ENCODE data around the gene COASY. TPM values are rescaled to one million over a fixed set of nuclear protein-coding genes. Genes with fewer than 3 reads are reported as not detected.

Gene COASY
- total RNA-seq, 1 donor from 2014 or later: 61.4 TPM

DNA sequence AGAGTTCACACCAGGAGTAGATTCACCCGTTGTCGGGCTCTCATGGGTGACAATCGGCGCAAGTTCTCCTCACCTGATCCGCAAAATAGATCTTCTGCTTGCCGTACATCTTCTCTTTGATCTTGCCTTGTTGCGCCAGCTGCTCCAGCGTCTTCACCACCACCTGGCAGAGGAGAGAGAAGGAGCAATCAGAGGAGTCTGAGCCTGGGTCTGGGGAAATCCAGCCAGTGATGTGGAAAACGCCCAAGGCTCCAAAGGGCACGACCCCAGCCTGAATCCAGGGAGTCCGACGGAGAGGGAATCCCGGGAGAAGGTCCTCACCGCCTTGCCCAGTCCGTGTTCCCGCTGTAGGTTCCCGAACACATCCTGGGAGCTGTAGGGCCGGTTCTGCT, 15.2 kb downstream of the COASY start:
- H3K27me3 Mint-ChIP-seq (ENCODE audit: low read depth): no peaks in the 10 kb centered on the region
- H3K27ac Mint-ChIP-seq: peak overlapping the region; percentile 99

DNA sequence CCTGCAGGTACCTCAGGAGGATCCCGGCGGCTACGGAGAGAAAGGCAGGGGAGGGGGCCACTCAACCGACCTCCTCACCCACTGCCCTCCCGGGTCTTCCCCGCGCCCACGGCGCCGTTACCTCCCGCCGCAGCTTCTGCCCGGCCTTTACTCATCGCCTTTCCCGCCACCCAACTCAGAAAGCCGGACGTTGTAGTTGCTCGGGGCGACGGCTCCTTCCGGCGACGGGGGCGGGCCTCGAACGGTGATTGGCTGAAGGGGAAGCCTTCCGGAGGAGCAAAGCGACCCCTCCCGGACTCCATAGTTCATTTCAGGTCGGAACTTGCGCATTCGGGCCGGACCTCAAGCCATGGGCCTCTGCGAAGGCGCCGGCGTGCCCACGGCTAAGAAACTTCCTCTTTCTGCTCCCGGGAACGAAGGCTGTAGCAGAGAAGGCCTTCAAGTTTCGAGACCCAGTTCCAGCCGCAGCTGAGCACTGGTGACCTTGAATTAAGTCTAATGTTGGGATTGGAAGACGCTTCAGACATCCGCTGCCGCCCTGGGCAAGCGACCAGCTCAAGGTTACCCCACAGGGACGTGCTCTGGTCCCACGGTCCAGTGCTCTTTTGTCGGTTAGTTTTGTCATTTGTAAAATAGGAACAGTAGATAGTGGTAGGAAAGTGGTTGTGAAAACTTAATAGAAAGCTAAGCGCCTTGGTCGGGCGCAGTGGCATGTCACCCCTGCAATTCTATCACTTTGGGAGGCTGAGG, 15.8 kb downstream of the COASY start, which contains the start of gene PSMC3IP:
PSMC3IP (minus strand) TSS at position 198 of the 750 bp plus-strand sequence; CDS start at position 155, 43 bp downstream.
- Mint-ChIP-seq H3K4me1 (peaks cover 26% of the 10 kb centered on the region), H3K27me3 (ENCODE audit: low read depth) (no peaks in the 10 kb centered on the region), H3K9me3 (no peaks in the 10 kb centered on the region), H3K4me3 (peak within 1 kb of the TSS; percentile 98), H3K36me3 (peaks cover 12% of the 10 kb centered on the region), H3K27ac (peak within 1 kb of the TSS; percentile 99)
- peak; percentile 83 to 90 for DNase-seq (ENCODE audit: low spot score in 2 of 2, unreplicated experiment in 2 of 2)
- no peak for TF ChIP-seq CTCF (IDR thresholded peaks at IDR 0.05; ENCODE audit: unreplicated experiment)

More for the DNA sequence above, 15.2 kb downstream of the COASY start:
- DNase-seq (ENCODE audit: low spot score in 2 of 2, unreplicated experiment in 2 of 2): no peak
- peak overlapping the region; percentile 98 for H3K4me3 Mint-ChIP-seq
- H3K36me3 Mint-ChIP-seq: peaks cover 13% of the 10 kb centered on the region
- no peak for TF ChIP-seq CTCF (IDR thresholded peaks at IDR 0.05; ENCODE audit: unreplicated experiment)
- peaks cover 26% of the 10 kb centered on the region for H3K4me1 Mint-ChIP-seq
- no peaks in the 10 kb centered on the region for H3K9me3 Mint-ChIP-seq

DNA sequence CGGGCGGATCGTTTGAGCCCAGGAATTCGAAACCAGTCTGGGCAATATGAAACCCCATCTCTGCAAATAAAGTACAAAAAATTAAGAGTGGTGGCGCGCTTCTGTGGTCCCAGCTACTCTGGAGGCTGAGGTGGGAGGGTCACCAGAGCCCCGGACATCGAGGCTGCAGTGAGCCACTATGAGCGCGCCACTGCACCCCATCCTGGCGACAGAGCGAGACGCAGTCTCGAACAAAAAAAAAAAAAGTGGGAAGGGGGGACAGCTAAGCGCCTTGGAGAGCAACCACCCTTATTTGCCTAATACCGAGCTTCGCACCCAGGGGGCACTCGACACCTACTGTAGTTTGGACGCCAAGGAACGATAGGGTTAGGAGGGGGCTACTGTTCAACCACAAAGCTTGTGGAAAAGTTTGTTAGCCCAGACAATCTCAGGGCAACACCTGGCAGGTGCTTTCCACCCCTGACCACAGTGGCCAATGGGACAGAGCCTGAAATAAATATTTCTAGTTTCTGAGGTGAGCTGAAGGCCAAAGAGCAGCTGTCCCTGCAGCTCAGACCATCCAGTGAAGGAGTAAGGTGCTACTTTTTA, 16.4 kb downstream of the COASY start:
- Mint-ChIP-seq H3K36me3 (peaks cover 14% of the 10 kb centered on the region), H3K4me3 (peak overlapping the region; percentile 98)
- DNase-seq (ENCODE audit: low spot score in 2 of 2, unreplicated experiment in 2 of 2): peak; percentile 50 to 87

DNA sequence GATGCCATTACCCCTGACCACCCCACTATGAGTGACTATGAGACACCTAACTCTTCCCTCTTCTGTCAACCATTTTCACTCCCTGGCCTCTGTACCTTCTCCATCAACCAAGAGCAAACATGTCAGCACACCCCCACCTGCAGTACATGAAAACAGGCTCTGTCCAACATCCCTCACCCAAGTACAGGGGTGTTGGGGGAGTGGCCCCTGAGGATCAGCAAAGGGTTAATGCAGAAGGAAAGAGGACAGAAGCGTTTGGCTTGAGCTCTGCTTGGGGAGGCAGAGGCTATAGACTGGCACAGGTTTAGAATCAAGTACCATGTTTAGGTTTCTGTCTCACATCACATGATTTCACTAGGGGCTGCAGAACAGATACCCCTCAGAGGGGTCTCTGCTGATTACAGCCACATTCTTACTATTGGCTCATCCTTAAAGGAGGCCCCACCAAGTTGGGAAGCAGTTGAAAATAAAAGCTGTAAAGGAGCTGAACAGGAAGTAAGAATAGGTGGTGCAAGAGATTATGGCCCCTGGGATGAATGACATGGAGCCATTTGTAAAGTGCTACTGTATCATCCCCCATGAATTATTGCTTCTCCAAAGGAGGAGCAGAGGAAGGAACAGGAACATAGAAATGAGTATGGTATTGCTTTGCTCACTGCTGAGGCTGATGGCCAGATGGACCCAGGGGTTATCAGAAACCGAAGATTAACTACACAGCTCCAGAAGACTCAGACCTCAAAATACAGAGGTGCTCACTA, 18.0 kb downstream of the COASY start:
- no peak overlapping the region for H3K4me3 Mint-ChIP-seq
- DNase-seq (ENCODE audit: low spot score in 2 of 2, unreplicated experiment in 2 of 2): no peak

More for the DNA sequence above, 16.4 kb downstream of the COASY start:
- Mint-ChIP-seq H3K9me3 (no peaks in the 10 kb centered on the region), H3K4me1 (peaks cover 26% of the 10 kb centered on the region), H3K27ac (peak overlapping the region; percentile 99), H3K27me3 (ENCODE audit: low read depth) (no peaks in the 10 kb centered on the region)
- TF ChIP-seq CTCF (IDR thresholded peaks at IDR 0.05; ENCODE audit: unreplicated experiment): peak; percentile 61

More for the DNA sequence above, 18.0 kb downstream of the COASY start:
- H3K9me3 Mint-ChIP-seq: no peaks in the 10 kb centered on the region
- peaks cover 14% of the 10 kb centered on the region for H3K36me3 Mint-ChIP-seq
- TF ChIP-seq CTCF (IDR thresholded peaks at IDR 0.05; ENCODE audit: unreplicated experiment): no peak
- peak overlapping the region; percentile 76 for H3K27ac Mint-ChIP-seq
- no peaks in the 10 kb centered on the region for H3K27me3 Mint-ChIP-seq (ENCODE audit: low read depth)
- H3K4me1 Mint-ChIP-seq: peaks cover 26% of the 10 kb centered on the region

All from mesothelial cell of epicardium (in vitro differentiated cells).